SKM-1 (cell line): ENCODE results near the gene DGAT2.
"Not testable (repeated sequence)": the region's sequence is repeated elsewhere in the genome, so short reads cannot be mapped to it uniquely, and the experiment has no call there.

Source experiments
- DNase-seq: peaks from one replicate; lab custom pipeline; 2025; ENCODE audit not compliant: unreplicated experiment; lab: John Stamatoyannopoulos, UW

Gene DGAT2, protein sequence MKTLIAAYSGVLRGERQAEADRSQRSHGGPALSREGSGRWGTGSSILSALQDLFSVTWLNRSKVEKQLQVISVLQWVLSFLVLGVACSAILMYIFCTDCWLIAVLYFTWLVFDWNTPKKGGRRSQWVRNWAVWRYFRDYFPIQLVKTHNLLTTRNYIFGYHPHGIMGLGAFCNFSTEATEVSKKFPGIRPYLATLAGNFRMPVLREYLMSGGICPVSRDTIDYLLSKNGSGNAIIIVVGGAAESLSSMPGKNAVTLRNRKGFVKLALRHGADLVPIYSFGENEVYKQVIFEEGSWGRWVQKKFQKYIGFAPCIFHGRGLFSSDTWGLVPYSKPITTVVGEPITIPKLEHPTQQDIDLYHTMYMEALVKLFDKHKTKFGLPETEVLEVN

DNA sequence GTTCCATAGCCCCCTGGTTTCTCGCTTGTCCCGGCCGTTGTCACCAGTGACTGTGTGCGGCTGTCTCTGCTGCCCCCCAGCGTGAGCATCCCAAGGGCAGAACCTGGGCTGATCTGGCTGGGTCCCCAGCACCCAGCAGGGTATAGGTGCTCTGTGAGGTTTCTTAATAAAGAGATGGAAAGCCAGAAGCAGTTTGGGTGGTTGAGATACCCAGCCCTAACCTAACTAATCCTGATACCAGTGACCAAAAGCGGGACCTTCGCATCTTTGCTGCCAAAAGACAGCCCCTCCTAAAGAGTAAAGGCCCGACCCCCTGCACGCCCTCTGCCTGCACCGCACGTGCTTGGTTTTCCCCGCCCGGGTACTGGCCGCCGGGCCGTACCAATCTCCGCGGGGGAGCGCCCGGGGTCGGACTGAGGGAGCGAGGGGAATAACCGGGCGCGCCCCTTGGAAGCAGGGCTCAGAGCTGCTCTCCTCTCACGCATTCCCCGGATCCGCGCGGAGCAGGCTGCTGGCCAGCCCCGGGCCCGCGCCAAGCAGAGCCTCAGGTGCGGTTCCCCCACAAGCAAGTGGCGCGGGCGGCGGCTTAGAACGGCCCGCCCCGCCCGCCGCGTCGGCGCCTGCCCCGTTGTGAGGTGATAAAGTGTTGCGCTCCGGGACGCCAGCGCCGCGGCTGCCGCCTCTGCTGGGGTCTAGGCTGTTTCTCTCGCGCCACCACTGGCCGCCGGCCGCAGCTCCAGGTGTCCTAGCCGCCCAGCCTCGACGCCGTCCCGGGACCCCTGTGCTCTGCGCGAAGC lies at the start of gene DGAT2:
Gene DGAT2, plus strand, starts transcription at position 667 of the 797 bp plus-strand sequence. CDS start 214 bp downstream, outside the sequence.
- peak; percentile 81 for DNase-seq

DNA sequence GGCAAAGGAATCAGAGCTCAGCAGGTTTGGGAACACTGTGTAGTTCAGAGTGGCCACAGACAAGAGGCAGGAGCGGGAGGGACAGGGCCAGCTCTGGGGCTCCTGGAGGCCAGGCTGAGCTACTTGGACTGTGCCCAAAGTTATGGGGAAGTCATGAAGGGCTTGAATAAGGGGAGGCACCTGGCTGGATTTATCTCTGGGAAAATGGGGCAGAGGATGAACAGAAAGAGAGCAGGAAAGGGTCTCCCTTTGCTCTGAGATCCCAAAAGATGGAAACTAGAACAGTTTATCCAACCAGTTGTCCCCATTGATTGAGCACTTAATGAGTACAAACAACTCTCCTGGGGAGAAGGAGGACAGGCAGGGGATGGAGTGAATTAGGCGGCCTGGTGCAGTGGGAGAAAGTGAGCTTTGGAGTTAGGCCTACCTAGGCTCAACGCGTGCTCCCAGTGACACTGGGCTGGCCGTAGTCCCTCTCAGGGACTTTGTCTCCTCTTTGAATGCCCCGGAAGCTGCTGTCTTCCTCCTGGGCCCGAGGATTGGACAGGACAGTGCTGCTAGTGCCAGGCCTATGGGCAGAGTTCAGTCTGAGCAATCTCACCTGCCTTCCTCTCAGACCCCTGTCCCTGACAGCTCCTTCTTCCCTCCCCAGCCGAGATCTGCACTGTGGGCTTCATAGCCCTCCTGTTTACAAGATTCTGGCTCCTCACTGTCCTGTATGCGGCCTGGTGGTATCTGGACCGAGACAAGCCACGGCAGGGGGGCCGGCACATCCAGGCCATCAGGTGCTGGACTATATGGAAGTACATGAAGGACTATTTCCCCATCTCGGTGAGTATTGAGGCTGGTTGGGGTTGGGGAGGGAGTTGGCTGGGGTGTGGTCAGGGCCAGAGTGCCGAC lies 49.0 kb upstream of the DGAT2 start:
- no peak for DNase-seq

GRCh38 chr11:75720639-75721038 lies 47.9 kb upstream of the DGAT2 start:
- DNase-seq, result no peak

DNA sequence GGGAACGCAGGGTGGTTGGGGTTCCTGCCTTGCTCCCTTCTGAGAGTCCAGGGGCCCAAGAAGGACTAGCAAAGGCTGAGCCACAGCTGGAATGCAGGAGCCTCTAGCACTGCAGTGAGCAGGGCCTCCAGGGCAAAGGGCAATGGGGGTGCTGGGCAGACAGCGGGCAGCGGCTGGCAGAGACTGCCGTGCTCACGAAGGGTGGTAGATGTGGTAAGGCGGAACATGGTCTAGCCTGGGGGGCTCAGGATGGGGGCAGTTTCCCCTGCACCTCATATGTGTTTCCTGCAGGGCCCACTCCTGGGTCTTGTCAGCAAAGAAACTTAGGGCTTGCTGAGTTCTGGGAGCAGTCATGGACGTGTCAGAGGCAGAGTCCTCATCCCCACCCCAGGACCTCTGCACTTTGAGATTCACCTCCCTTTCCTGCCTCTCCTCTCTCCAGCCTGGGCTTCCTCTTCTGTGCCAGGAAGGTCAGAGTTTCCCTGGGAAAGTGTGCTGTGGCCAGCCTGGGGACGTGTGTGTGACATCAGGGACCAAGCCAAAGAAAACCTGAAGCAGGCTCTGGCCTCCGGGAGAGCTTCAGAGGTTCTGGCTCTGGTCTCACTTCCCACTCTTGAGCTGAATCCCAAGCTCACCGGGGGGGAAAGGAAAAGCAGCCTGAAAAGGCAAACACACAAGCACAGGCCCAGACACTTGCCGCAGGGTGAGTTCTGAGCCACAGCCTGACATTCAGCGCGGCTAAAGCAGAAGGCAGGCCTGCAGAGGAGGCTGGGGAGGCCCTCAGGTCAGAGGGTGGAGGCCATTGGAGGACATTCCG lies 46.5 kb upstream of the DGAT2 start:
- no peak for DNase-seq

DNA sequence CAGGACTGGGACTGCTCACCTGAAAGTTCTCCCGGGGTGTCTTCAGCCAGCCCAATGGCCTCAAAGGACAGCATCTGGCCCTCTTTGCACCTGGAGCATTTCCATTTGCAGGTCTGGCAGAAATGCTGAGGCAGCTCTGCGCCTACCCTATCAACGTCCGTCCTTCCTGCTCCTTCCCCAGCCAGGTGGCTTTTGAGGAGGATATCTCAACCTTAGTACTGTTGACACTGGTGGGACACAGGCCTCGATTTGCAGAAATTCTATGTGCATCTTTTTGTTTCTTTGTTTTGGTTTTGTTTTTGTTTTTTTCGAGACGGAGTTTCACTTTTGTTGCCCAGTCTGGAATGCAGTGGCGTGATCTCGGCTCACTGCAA lies 45.9 kb upstream of the DGAT2 start:
- no peak for DNase-seq

DNA sequence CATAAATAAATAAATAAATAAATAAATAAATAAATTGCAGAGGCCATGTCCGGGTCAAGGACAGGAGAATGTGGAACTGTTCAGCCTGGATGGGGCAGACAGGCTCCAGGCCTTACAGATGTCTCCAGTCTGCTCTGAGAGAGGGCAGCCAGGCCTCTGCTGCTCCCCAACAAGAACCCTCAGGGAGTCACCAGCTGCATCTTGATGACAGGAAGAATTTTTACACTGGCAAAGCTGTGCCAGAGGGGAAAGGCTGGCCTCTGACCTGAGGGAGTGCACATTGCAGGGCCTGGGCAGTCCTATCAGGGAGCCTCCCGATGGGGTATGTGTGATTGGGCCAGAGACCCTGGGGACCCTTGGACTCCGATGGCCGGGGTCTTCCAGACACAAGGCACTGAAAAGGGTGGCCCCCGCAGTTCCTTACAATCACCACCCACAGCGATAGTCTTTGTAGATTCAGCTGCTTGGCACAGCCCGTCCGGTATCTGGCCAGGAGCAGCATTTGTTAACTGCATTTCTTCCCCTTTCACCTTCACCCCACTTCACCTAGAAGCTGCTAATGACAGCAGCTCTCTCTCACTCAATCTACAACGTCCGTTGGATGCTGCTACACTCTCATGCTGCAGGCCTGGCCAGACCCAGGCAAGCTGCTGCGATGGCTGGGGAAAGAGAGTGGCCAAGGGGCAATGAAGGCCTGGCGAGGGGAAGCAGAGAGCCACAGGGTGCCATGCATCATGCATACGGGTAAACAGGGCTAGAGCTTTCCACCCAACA lies 42.8 kb upstream of the DGAT2 start:
- no peak for DNase-seq

DNA sequence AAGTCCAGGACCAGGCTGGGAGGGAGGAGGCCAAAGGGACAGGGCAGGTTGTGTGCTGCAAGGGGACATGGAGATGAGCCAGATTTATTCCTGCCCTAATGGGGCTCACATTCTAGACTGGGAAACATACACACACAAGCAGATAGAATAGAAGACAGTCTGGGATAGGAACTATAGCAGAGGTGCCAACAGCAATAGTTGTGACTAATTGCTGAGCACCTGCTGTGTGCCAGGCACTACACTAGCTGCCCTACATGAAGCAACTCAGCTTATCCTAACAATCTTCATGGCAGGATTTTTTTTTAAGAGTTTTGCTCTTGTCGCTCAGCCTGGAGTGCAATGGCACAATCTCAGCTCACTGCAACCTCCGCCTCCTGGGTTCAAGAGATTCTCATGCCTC lies 39.6 kb upstream of the DGAT2 start:
- DNase-seq, result no peak

GRCh38 chr11:75731095-75731494 lies 37.5 kb upstream of the DGAT2 start:
- no peak for DNase-seq

DNA sequence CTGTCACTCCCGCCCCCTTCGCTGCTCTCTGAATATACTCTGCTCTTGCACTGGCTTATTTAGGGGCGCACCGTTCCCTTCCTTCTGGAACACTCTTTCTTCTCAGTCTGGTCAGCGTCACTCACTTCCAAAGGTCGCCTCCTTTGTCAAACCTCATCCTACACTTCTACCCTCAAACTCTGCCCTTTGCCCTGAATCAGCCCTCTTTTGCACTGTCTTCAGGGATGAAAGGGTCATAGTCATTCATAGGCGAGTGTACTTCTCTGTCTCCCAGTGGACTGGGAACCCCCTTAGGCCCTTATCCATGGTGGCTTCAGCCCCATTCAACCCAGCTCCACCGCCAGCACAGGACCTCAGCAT lies 35.5 kb upstream of the DGAT2 start:
- no peak for DNase-seq

GRCh38 chr11:75733431-75734107 lies 35.0 kb upstream of the DGAT2 start:
- DNase-seq, result no peak

- DNase-seq, result no peak
These were observed 33.9 kb upstream of the DGAT2 start for GRCh38 chr11:75734491-75735180.

DNA sequence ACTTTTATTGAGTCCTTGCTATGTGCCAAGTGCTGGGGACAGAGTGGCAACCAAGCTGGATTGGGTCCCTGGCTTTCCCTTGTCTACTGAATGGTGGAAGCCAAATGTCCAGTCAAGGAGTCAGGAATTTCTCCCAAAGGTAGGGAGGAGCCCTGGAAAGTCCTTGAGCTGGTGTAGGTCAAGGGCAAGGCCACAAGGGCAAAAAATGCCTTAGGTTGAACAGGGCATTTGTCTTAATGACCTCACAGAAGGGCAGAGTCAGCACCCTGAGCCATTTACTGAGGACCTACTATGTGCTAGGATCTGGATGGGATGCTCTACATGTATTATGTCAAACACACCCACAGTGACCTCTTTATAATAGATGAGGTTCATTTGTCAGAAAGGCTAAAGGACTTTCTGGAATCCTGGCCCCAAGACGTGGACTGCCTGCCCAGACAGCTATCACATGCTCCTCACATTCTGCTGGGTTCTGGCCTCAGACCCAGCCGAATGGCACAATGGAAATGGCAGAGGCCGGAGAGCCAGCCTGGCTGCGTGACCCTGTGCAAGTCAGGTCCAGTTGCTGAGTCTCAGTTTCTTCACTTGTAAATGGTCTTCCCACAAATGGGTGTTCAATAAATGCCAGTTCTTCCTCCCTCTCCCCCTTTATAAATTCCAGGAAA lies 33.3 kb upstream of the DGAT2 start:
- DNase-seq, result no peak

GRCh38 chr11:75737314-75737713 lies 31.3 kb upstream of the DGAT2 start:
- no peak for DNase-seq

DNA sequence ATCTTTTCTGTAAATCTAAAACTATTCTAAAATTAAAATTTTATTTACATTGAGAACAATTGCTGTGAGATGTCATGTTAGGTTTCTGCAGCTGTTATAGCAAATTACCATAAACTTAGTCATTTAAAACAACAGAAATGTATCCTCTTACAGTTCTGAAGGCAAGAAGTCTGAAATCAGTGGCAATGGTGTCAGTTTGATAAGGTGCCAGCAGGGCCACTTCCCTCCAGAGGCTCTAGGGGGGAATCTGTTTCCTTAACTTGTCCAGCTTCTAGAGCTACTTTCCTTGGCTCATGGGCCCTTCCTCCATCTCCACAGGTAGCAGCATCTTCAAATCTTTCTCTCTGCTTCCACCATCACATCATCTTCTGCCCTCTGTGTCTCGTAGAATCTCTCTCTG lies 27.9 kb upstream of the DGAT2 start:
- no peak for DNase-seq

GRCh38 chr11:75743159-75743558 lies 25.4 kb upstream of the DGAT2 start:
- DNase-seq, result not testable (repeated sequence)

- no peak for DNase-seq
These were observed 24.6 kb upstream of the DGAT2 start for GRCh38 chr11:75743711-75744563.

DNA sequence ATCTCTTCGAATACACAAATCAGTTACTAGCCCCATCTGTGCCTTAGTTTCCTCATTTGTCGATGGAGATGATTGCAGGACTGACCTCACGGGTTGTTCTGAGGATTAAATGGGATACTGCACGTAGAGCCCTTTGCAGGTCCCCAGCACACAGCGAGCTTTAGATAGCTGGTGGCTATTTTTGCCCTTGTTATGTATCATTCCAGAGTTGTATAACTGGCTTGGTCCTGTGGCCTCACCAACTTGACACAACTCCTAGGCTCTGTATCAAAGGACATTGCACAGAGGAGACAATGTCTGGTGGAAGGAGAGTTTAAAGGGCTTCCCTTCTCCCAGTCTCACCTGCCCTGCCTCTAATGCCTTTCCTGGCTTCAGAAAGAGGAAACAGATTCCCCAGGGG lies 22.8 kb upstream of the DGAT2 start:
- no peak for DNase-seq
